H1 (cell line): ENCODE measurements around the gene ANKRD2. TPM values are rescaled to one million over a fixed set of nuclear protein-coding genes. Genes with fewer than 3 reads are reported as not detected.

Source experiments
- CTCF ChIA-PET: fragments of 300-600 bp; sonication (Branson Sonifier 250); formaldehyde crosslinking; loops from one replicate; lab custom pipeline; 2021; ENCODE audit not compliant: partially characterized antibody; lab: Charles Lee
- POLR2A ChIA-PET: fragments of 300-600 bp; sonication (Branson Sonifier 250); formaldehyde crosslinking; loops from one replicate; lab custom pipeline; 2021; ENCODE audit warnings: inconsistent platforms; ENCODE audit not compliant: partially characterized antibody; lab: Charles Lee
- DNase-seq, 2 experiments: peaks; one replicate each; pipeline versions ENCODE4 v3.0.0 to v3.0.0-alpha.2; 2010 to 2022; ENCODE audit warnings: low spot score in 2 of 2, low read depth in 1 of 2, mixed read lengths in 1 of 2
- FAIRE-seq: peaks from 2 replicates; lab custom pipeline; 2011; peaks lifted over from hg19 to GRCh38; lab: Jason Lieb, UNC
- H2AFZ ChIP-seq: 2 replicates; pipeline ENCODE4 v1.8.1; 2012; ENCODE audit warnings: low read length, inconsistent platforms
- H2AK5ac ChIP-seq: 2 replicates; pipeline ENCODE4 v1.6.1; 2013; ENCODE audit warnings: low read depth, low read length
- H2BK120ac ChIP-seq: replicated peaks from 2 replicates; pipeline ENCODE3; 2013; ENCODE audit warnings: low read depth, low read length, inconsistent platforms
- H2BK12ac ChIP-seq: 2 replicates; pipeline ENCODE4 v1.6.1; 2013; ENCODE audit warnings: low read depth, low read length
- H2BK15ac ChIP-seq: 2 replicates; pipeline ENCODE4 v1.6.1; 2013; ENCODE audit warnings: low read length
- H2BK20ac ChIP-seq: 2 replicates; pipeline ENCODE4 v1.6.1; 2013; ENCODE audit warnings: low read length
- H2BK5ac ChIP-seq: 2 replicates; pipeline ENCODE4 v1.6.1; 2013; ENCODE audit warnings: low read depth, low read length
- H3K14ac ChIP-seq: 2 replicates; pipeline ENCODE4 v1.6.1; 2013; ENCODE audit warnings: inconsistent platforms; ENCODE audit not compliant: insufficient read length
- H3K18ac ChIP-seq: 2 replicates; pipeline ENCODE4 v1.6.1; 2013; ENCODE audit warnings: low read length; ENCODE audit errors: extremely low read depth
- H3K23ac ChIP-seq: 2 replicates; pipeline ENCODE4 v1.6.1; 2013; ENCODE audit warnings: inconsistent platforms; ENCODE audit not compliant: insufficient read length
- H3K23me2 ChIP-seq: 2 replicates; pipeline ENCODE4 v1.6.1; 2013; ENCODE audit warnings: low read depth, low read length
- H3K27ac ChIP-seq: 2 replicates; pipeline ENCODE4 v1.6.1; 2011; ENCODE audit warnings: low read depth, low read length, inconsistent platforms
- H3K27me3 ChIP-seq, 4 experiments: replicated peaks in 1 of 4; 1 replicate in 1 of 4; 2 replicates in 3 of 4; pipeline versions ENCODE4 v1.6.1 to v1.8.1; 2011 to 2013; ENCODE audit warnings: low read length in 3 of 4, mild to moderate bottlenecking in 3 of 4, inconsistent platforms in 2 of 4, mixed read lengths in 2 of 4, moderate library complexity in 1 of 4; ENCODE audit not compliant: control insufficient read depth in 3 of 4, insufficient read depth in 3 of 4; ENCODE audit errors: extremely low read depth in 1 of 4
- H3K36me3 ChIP-seq, 4 experiments: 2 replicates each; pipeline versions ENCODE4 v1.6.1 to v1.8.1; 2011 to 2013; ENCODE audit warnings: mild to moderate bottlenecking in 4 of 4, low read length in 3 of 4, moderate library complexity in 2 of 4, control low read depth in 1 of 4, inconsistent platforms in 1 of 4; ENCODE audit not compliant: insufficient read depth in 4 of 4, control insufficient read depth in 2 of 4
- H3K4ac ChIP-seq: replicated peaks from 2 replicates; pipeline ENCODE3; 2013; ENCODE audit warnings: low read length, low read depth, mixed read lengths, inconsistent platforms; ENCODE audit not compliant: insufficient read length
- H3K4me1 ChIP-seq, 4 experiments: replicated peaks in 1 of 4; 1 replicate in 1 of 4; 2 replicates in 3 of 4; pipeline versions ENCODE4 v1.6.1 to v1.8.1; 2011 to 2013; ENCODE audit warnings: low read length in 3 of 4, inconsistent platforms in 2 of 4, mixed read lengths in 1 of 4; ENCODE audit not compliant: insufficient read depth in 4 of 4, control insufficient read depth in 3 of 4
- H3K4me2 ChIP-seq, 2 experiments: 2 replicates each; pipeline versions ENCODE4 v1.6.1 to v1.8.1; 2011 to 2013; ENCODE audit warnings: low read depth in 2 of 2, low read length in 2 of 2, control low read depth in 1 of 2, inconsistent platforms in 1 of 2, mild to moderate bottlenecking in 1 of 2; ENCODE audit not compliant: insufficient read depth in 1 of 2
- H3K4me3 ChIP-seq, 4 experiments: fragments of 200-600, 300-600 bp in 1 of 4; sonication (generic), shearing (Covaris generic), sonication (Bioruptor Twin) in 1 of 4; 2 replicates each; pipeline versions ENCODE4 v1.5.1 to v1.8.1; 2011 to 2016; ENCODE audit warnings: low read length in 4 of 4, low read depth in 3 of 4, control low read depth in 2 of 4, inconsistent platforms in 2 of 4, mild to moderate bottlenecking in 2 of 4, mixed read lengths in 1 of 4, moderate library complexity in 1 of 4; ENCODE audit not compliant: insufficient read depth in 2 of 4; ENCODE audit errors: extremely low read depth in 1 of 4
- H3K56ac ChIP-seq: replicated peaks from 2 replicates; pipeline ENCODE3; 2013; ENCODE audit warnings: low read depth, mild to moderate bottlenecking, mixed read lengths, low read length, inconsistent platforms; ENCODE audit not compliant: insufficient read length
- H3K79me1 ChIP-seq: 2 replicates; pipeline ENCODE4 v1.6.1; 2013; ENCODE audit warnings: low read depth, low read length, control low read depth
- H3K79me2 ChIP-seq, 2 experiments: 2 replicates each; pipeline versions ENCODE4 v1.6.1 to v1.8.1; 2012 to 2013; ENCODE audit warnings: low read length in 2 of 2, mild to moderate bottlenecking in 2 of 2, inconsistent platforms in 1 of 2; ENCODE audit not compliant: insufficient read depth in 2 of 2, control insufficient read depth in 1 of 2
- H3K9ac ChIP-seq, 4 experiments: replicated peaks in 1 of 4; 1 replicate in 1 of 4; 2 replicates in 3 of 4; pipeline versions ENCODE4 v1.6.1 to v1.8.1; 2011 to 2013; ENCODE audit warnings: low read depth in 3 of 4, low read length in 3 of 4, control low read depth in 2 of 4, mild to moderate bottlenecking in 2 of 4, moderate library complexity in 2 of 4, inconsistent platforms in 1 of 4; ENCODE audit errors: extremely low read depth in 1 of 4
- H3K9me3 ChIP-seq, 2 experiments: 2 replicates each; pipeline versions ENCODE4 v1.6.1 to v1.8.1; 2012 to 2013; ENCODE audit warnings: mild to moderate bottlenecking in 2 of 2, moderate library complexity in 2 of 2, control low read depth in 1 of 2, inconsistent platforms in 1 of 2, low read depth in 1 of 2, low read length in 1 of 2, mixed read lengths in 1 of 2; ENCODE audit not compliant: insufficient read depth in 2 of 2
- H4K20me1 ChIP-seq, 2 experiments: replicated peaks in 1 of 2; 2 replicates each; pipeline versions ENCODE3 to v1.8.1; 2011 to 2013; ENCODE audit warnings: inconsistent platforms in 2 of 2, low read length in 2 of 2, mild to moderate bottlenecking in 1 of 2; ENCODE audit not compliant: insufficient read depth in 2 of 2, control insufficient read depth in 1 of 2
- H4K5ac ChIP-seq: 2 replicates; pipeline ENCODE4 v1.6.1; 2013; ENCODE audit warnings: low read length, low read depth, mixed read lengths, inconsistent platforms; ENCODE audit not compliant: insufficient read length
- H4K8ac ChIP-seq: 2 replicates; pipeline ENCODE4 v1.8.0; 2013; ENCODE audit warnings: mild to moderate bottlenecking, moderate library complexity, low read length, inconsistent platforms; ENCODE audit not compliant: insufficient read depth; ENCODE audit errors: extremely low read depth
- H4K91ac ChIP-seq: replicated peaks from 2 replicates; pipeline ENCODE3; 2013; ENCODE audit warnings: low read length, mixed read lengths, inconsistent platforms; ENCODE audit not compliant: insufficient read length
- CHD2 ChIP-seq: IDR thresholded peaks from 2 replicates; pipeline ENCODE4 v1.6.1; 2012; ENCODE audit warnings: low read length, improper control_type of control experiment
- FOSL1 ChIP-seq: IDR thresholded peaks from 2 replicates; pipeline ENCODE4 v1.6.1; 2011; ENCODE audit warnings: mild to moderate bottlenecking, low read depth, low read length, moderate library complexity; ENCODE audit not compliant: insufficient read depth
- JUND ChIP-seq: IDR thresholded peaks from 2 replicates; pipeline ENCODE4 v1.6.1; 2011; ENCODE audit warnings: mild to moderate bottlenecking, improper control_type of control experiment, low read length
- KDM1A ChIP-seq: fragments of 200-600, 300-600 bp; sonication (generic); IDR thresholded peaks from 2 replicates; pipeline ENCODE4 v1.7.1; 2016; ENCODE audit warnings: mild to moderate bottlenecking, low read length, borderline replicate concordance
- POU5F1 ChIP-seq: IDR thresholded peaks from 2 replicates; pipeline ENCODE4 v1.6.1; 2011; ENCODE audit warnings: low read depth, mild to moderate bottlenecking, low read length, moderate library complexity
- TAF7 ChIP-seq: optimal IDR thresholded peaks from 2 replicates; pipeline ENCODE3; 2011; ENCODE audit warnings: low read depth, mild to moderate bottlenecking, inconsistent platforms, low read length, moderate library complexity, borderline replicate concordance
- WGBS, 2 experiments: shearing (Covaris generic) in 1 of 2; methylation state at CpG; one replicate each; pipeline versions ENCODE4 v1.1.6 to v1.1.7; 2013 to 2015; ENCODE audit warnings: low lambda C conversion rate in 2 of 2, mixed read lengths in 2 of 2, inconsistent platforms in 1 of 2, low coverage in 1 of 2, missing lambda C conversion rate in 1 of 2; ENCODE audit not compliant: insufficient replicate concordance in 2 of 2, insufficient coverage in 1 of 2, insufficient read length in 1 of 2; ENCODE audit errors: extremely low coverage in 1 of 2, missing lambda C conversion rate in 1 of 2; 5-methylcytosine and 5-hydroxymethylcytosine counted together
- polyA plus RNA-seq, 7 experiments: library from polyadenylated mRNA; depleted of rRNA in 3 of 7; stranded (reverse) in 5 of 7; unstranded in 2 of 7; fragments of >200 nt in 5 of 7; fragments of 200-250 nt in 2 of 7; gene quantifications; 1 replicate in 5 of 7; 2 replicates in 1 of 7; 4 replicates in 1 of 7; pipeline versions ENCODE4 v1.2.1 to v1.2.3, GENCODE V29; 2011 to 2013; ENCODE audit warnings: missing spikeins in 2 of 7, mixed read lengths in 2 of 7
- total RNA-seq: library from RNA; stranded (reverse); fragmentation: NEBNext Ultra II Directional; extraction: Animal tissue kit (Norgen Biotek cat#: 25700); gene quantifications from 2 replicates; pipeline ENCODE4 v1.2.1, GENCODE V29; 2021

ANKRD2 gene
- total and polyA plus RNA-seq, 2 of the 8 experiments (the other 6 are each of a cell fraction or from before 2014, with no cell fraction given): not detected

DNA sequence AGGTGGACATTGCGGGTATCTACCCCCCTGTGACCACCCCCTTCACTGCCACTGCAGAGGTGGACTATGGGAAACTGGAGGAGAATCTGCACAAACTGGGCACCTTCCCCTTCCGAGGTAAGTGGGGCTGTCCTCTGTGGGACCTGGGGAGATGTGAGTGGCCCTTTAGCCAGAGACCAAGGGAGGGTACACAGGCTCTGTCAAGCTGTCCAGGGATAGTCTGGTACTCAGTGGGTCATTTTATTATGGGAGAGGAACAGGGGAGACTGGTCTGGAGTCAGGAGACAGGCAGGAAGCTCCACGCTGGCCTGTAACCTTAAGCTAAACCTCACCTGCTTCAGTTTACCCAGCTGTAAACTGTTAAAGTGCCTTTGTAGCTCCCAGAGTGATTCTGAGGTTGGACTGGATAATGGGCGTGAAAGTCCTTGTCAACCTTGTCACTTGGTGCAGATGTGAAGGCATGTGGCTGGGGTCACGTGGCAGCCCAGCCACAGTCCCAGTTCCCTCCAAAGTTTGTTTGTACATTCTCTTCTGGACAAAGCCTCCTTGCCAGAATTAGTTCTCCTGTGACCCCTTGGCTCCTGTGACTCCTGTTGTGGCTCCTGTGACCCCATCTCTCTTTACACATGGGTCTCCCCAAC is 12.3 kb downstream of the ANKRD2 start:
- H2AFZ ChIP-seq: no peak overlapping the region
- H2BK15ac ChIP-seq: no peak overlapping the region
- no peaks in the 10 kb centered on the region for H3K36me3 ChIP-seq
- no peak overlapping the region for H2BK20ac ChIP-seq
- H3K18ac ChIP-seq: no peak overlapping the region
- H4K91ac ChIP-seq: no peak overlapping the region
- H2AK5ac ChIP-seq: no peak overlapping the region
- FAIRE-seq (no peak), DNase-seq (no peak)
- H2BK12ac ChIP-seq: no peak overlapping the region
- no peak overlapping the region for H4K8ac ChIP-seq
- H3K79me1 ChIP-seq: no peaks in the 10 kb centered on the region
- H3K56ac ChIP-seq: no peak overlapping the region
- H3K4me3 ChIP-seq: no peak overlapping the region
- TF ChIP-seq POU5F1 (no peak), CHD2 (no peak), TAF7 (no peak), FOSL1 (no peak), JUND (no peak), KDM1A (no peak)
- ChIA-PET CTCF (interaction anchor here (1.0 to 9.5 kb wide), 10 partner anchors 11 to 190 kb away, joined by 3 to 108 read pairs (median 4); partner anchors contain the start of gene ANKRD2), POLR2A (interaction anchor here (0.9 to 2.1 kb wide), 2 partner anchors 9 to 39 kb away, joined by 3 to 6 read pairs; no protein-coding TSS in a partner anchor)
- H3K79me2 ChIP-seq: no peaks in the 10 kb centered on the region
- whole genome bisulfite sequencing, 2 experiments: 93% methylated on average over 5 of the region's 5 CpGs; no CpG with 5 or more reads in 1 of the 2 experiments
- no peaks in the 10 kb centered on the region for H3K9me3 ChIP-seq
- H3K23ac ChIP-seq: no peak overlapping the region
- no peak overlapping the region for H3K14ac ChIP-seq
- H2BK120ac ChIP-seq: no peak overlapping the region
- no peak overlapping the region for H3K27ac ChIP-seq
- H3K4me2 ChIP-seq: no peak overlapping the region
- no peaks in the 10 kb centered on the region for H4K20me1 ChIP-seq
- H2BK5ac ChIP-seq: no peak overlapping the region
- no peak overlapping the region for H4K5ac ChIP-seq
- H3K27me3 ChIP-seq: no peaks in the 10 kb centered on the region
- H3K23me2 ChIP-seq: no peaks in the 10 kb centered on the region
- H3K9ac ChIP-seq: no peak overlapping the region; a peak in 1 of 7 replicates
- H3K4me1 ChIP-seq: peaks cover 0 to 6% (median 2%) of the 10 kb centered on the region in 4 experiments; a peak in 2 of 7 replicates
- no peak overlapping the region for H3K4ac ChIP-seq
